Measurements from ENCODE around the gene KRI1.

KRI1 gene

GRCh38 chr19:10565567-10566407 lies at the start of gene KRI1:
KRI1 (minus strand) TSS chr19:10566010; CDS start chr19:10565999, 11 bp downstream.
- H3K27ac ChIP-seq = peak within 1 kb of the TSS; percentile 56
- DNase-seq (ENCODE audit: low read depth, low spot score) = peak; percentile 77

- DNase-seq (ENCODE audit: low read depth, low spot score) = no peak
- no peak overlapping the region for H3K27ac ChIP-seq
Measured at GRCh38 chr19:10612499-10613119, 46.8 kb upstream of the KRI1 start.

GRCh38 chr19:10611907-10612306 lies 46.1 kb upstream of the KRI1 start:
- no peak overlapping the region for H3K27ac ChIP-seq
- no peak for DNase-seq (ENCODE audit: low read depth, low spot score)

- peak overlapping the region; percentile 28 for H3K27ac ChIP-seq
- DNase-seq (ENCODE audit: low read depth, low spot score) = no peak
Measured at GRCh38 chr19:10604460-10604980, 38.7 kb upstream of the KRI1 start.

GRCh38 chr19:10603873-10604459 lies 38.2 kb upstream of the KRI1 start:
- H3K27ac ChIP-seq = peak overlapping the region; percentile 28
- no peak for DNase-seq (ENCODE audit: low read depth, low spot score)

GRCh38 chr19:10603084-10603872 lies 37.5 kb upstream of the KRI1 start:
- no peak overlapping the region for H3K27ac ChIP-seq
- DNase-seq (ENCODE audit: low read depth, low spot score) = no peak

GRCh38 chr19:10602330-10603083 lies 36.7 kb upstream of the KRI1 start:
- no peak overlapping the region for H3K27ac ChIP-seq
- DNase-seq (ENCODE audit: low read depth, low spot score) = no peak

- DNase-seq (ENCODE audit: low read depth, low spot score) = no peak
- no peak overlapping the region for H3K27ac ChIP-seq
Measured at GRCh38 chr19:10601999-10602329, 36.2 kb upstream of the KRI1 start.

- no peak for DNase-seq (ENCODE audit: low read depth, low spot score)
- H3K27ac ChIP-seq = no peak overlapping the region
Measured at GRCh38 chr19:10600149-10600548, 34.3 kb upstream of the KRI1 start.

GRCh38 chr19:10593820-10594637 lies 28.2 kb upstream of the KRI1 start:
- no peak for DNase-seq (ENCODE audit: low read depth, low spot score)
- no peak overlapping the region for H3K27ac ChIP-seq

GRCh38 chr19:10593148-10593547 lies 27.3 kb upstream of the KRI1 start:
- H3K27ac ChIP-seq = no peak overlapping the region
- DNase-seq (ENCODE audit: low read depth, low spot score) = no peak

GRCh38 chr19:10587839-10588150 lies 22.0 kb upstream of the KRI1 start:
- DNase-seq (ENCODE audit: low read depth, low spot score) = no peak
- H3K27ac ChIP-seq = no peak overlapping the region

- peak within 1 kb of the TSS; percentile 67 for H3K27ac ChIP-seq
- no peak for DNase-seq (ENCODE audit: low read depth, low spot score)
Measured at GRCh38 chr19:10587022-10587838, 21.4 kb upstream of the KRI1 start, which contains the start of gene AP1M2. AP1M2 (minus strand) TSS chr19:10587312; CDS start chr19:10587231, 81 bp downstream.

- no peak for DNase-seq (ENCODE audit: low read depth, low spot score)
- peak overlapping the region; percentile 67 for H3K27ac ChIP-seq
Measured at GRCh38 chr19:10586396-10586795, 20.6 kb upstream of the KRI1 start.

GRCh38 chr19:10583036-10583776 lies 17.4 kb upstream of the KRI1 start:
- no peak for DNase-seq (ENCODE audit: low read depth, low spot score)

GRCh38 chr19:10582091-10582490 lies 16.3 kb upstream of the KRI1 start:
- no peak overlapping the region for H3K27ac ChIP-seq
- DNase-seq (ENCODE audit: low read depth, low spot score) = no peak

More at GRCh38 chr19:10583036-10583776, 17.4 kb upstream of the KRI1 start:
- H3K27ac ChIP-seq = no peak overlapping the region

- peak; percentile 34 for DNase-seq (ENCODE audit: low read depth, low spot score)
- no peak overlapping the region for H3K27ac ChIP-seq
Measured at GRCh38 chr19:10580979-10581631, 15.3 kb upstream of the KRI1 start.

Data from epithelial cell of prostate (primary cell).